ENCODE results near the gene MSN. TPM values are rescaled to one million over a fixed set of nuclear protein-coding genes. Genes with fewer than 3 reads are reported as not detected.

Gene MSN
- total and polyA plus RNA-seq, 10 of the 15 experiments (the other 5 are each of a cell fraction or from before 2014, with no cell fraction given), result 93.8 to 432 (median 270) TPM

GRCh38 chrX:65697915-65698796 lies 30.7 kb downstream of the MSN start (continued):
- TF ChIP-seq BACH1 (IDR thresholded peaks at IDR 0.05; ENCODE audit: borderline replicate concordance) (no peak), CREB1 (IDR thresholded peaks at IDR 0.05; ENCODE audit: low read depth) (0 out of 2 replicates have a peak, but pooled peaks have one; percentile 24)

DNA sequence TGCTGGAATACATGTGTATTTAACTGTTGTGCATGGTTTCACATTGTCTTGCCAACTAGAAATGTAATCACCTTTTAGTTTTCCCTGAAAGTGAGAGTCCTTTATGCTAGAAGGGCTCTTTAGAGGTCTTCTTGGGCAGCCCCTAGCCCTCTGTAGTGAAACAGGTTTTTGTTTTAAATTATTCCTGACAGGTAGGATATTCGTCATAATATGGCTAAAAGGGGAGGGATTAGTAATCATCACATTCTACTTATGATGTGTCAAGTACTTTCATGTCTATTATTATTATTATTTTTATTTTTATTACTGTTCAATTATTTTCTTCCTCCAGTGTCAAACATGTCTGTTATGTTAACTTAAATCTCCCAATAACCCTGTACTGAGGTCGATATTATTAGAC lies 35.5 kb downstream of the MSN start:
- 0 out of 2 replicates have a peak overlapping the region, but pooled peaks have one; percentile 7 for H3K4me2 ChIP-seq (ENCODE audit: control insufficient read depth, insufficient read depth)
- peak overlapping the region; percentile 61 for H3K27ac ChIP-seq (ENCODE audit: control insufficient read depth, insufficient read depth)
- no peaks in the 10 kb centered on the region for H3K27me3 ChIP-seq (replicated peaks in 1 of 2; ENCODE audit: control insufficient read depth in 2 of 2, insufficient read depth in 2 of 2, low read length in 1 of 2)
- no peak overlapping the region for H3K9ac ChIP-seq (ENCODE audit: control insufficient read depth, insufficient read depth, low read length)
- peaks cover 60% of the 10 kb centered on the region for H3K4me1 ChIP-seq (ENCODE audit: control insufficient read depth, insufficient read depth, low read length)
- H4K20me1 ChIP-seq (ENCODE audit: control insufficient read depth, insufficient read depth), result no peaks in the 10 kb centered on the region
- in situ Hi-C loops (cut with MboI), result no loop called here
- WGBS (ENCODE audit: insufficient coverage, insufficient replicate concordance, low lambda C conversion rate, missing lambda C conversion rate), result 4% methylated on average over 2 of the region's 2 CpGs
- H3K79me2 ChIP-seq (ENCODE audit: control insufficient read depth, insufficient read depth, low read length), result peaks cover 81% of the 10 kb centered on the region
- no peaks in the 10 kb centered on the region for H3K9me3 ChIP-seq (replicated peaks; ENCODE audit: control insufficient read depth, insufficient read depth, low read length)
- ATAC-seq, result peak; percentile 24
- BruUV-seq (replicated peaks), result no TSS peak
- CTCF ChIA-PET, result interaction anchor here (0.6 to 3.7 kb wide), 9 partner anchors 13 to 303 kb away, joined by 3 to 26 read pairs (median 4); partner anchors contain the start of gene MSN
- RAD21 ChIA-PET (ENCODE audit: unreplicated experiment), result interaction anchor here (1.5 to 5.1 kb wide), 4 partner anchors 14 to 106 kb away, joined by 7 to 15 read pairs (median 12); partner anchors contain the start of gene MSN
- H2AFZ ChIP-seq (ENCODE audit: control insufficient read depth, low read depth, low read length), result no peak overlapping the region
- SMC1A ChIA-PET (ENCODE audit: uncharacterized antibody, unreplicated experiment), result interaction anchor here (0.7 to 6.5 kb wide), 14 partner anchors 8 to 317 kb away, joined by 3 to 65 read pairs (median 4); no protein-coding TSS in a partner anchor
- POLR2A ChIA-PET, result interaction anchor here (1.0 kb wide), 2 partner anchors 34 to 36 kb away, joined by 3 read pairs; no protein-coding TSS in a partner anchor
- H3K36me3 ChIP-seq (ENCODE audit: control insufficient read depth in 2 of 2, insufficient read depth in 2 of 2, low read length in 1 of 2), result peaks cover 0 to 4% of the 10 kb centered on the region in 2 experiments; a peak in 3 of 4 replicates
- DNase-seq (ENCODE audit: low read depth, low spot score), result no peak
- no peak overlapping the region for H3K4me3 ChIP-seq
- intact Hi-C loops (cut with micrococcal nuclease; ENCODE audit: unreplicated experiment), result loop anchor here (5.0 kb wide), 1 partner anchor 36 kb away; the partner anchor contains the start of gene MSN
- no peak for FAIRE-seq
- no peak for TF ChIP-seq SMAD5 (IDR thresholded peaks at IDR 0.05; ENCODE audit: low read depth)
- TF ChIP-seq SMAD1 (IDR thresholded peaks at IDR 0.05; ENCODE audit: low read depth, partially characterized antibody), result no peak
- peak; percentile 76; the same call in 1 of the 2 replicates for TF ChIP-seq NFIC (IDR thresholded peaks at IDR 0.05; ENCODE audit: low read depth, low read length)
- TF ChIP-seq HCFC1 (IDR thresholded peaks at IDR 0.05; ENCODE audit: low read length), result no peak
- TF ChIP-seq FOXK2 (IDR thresholded peaks at IDR 0.05), result no peak
- no peak for TF ChIP-seq SIN3A (IDR thresholded peaks at IDR 0.05; ENCODE audit: low read depth, low read length)
- TF ChIP-seq, protein P1, sequence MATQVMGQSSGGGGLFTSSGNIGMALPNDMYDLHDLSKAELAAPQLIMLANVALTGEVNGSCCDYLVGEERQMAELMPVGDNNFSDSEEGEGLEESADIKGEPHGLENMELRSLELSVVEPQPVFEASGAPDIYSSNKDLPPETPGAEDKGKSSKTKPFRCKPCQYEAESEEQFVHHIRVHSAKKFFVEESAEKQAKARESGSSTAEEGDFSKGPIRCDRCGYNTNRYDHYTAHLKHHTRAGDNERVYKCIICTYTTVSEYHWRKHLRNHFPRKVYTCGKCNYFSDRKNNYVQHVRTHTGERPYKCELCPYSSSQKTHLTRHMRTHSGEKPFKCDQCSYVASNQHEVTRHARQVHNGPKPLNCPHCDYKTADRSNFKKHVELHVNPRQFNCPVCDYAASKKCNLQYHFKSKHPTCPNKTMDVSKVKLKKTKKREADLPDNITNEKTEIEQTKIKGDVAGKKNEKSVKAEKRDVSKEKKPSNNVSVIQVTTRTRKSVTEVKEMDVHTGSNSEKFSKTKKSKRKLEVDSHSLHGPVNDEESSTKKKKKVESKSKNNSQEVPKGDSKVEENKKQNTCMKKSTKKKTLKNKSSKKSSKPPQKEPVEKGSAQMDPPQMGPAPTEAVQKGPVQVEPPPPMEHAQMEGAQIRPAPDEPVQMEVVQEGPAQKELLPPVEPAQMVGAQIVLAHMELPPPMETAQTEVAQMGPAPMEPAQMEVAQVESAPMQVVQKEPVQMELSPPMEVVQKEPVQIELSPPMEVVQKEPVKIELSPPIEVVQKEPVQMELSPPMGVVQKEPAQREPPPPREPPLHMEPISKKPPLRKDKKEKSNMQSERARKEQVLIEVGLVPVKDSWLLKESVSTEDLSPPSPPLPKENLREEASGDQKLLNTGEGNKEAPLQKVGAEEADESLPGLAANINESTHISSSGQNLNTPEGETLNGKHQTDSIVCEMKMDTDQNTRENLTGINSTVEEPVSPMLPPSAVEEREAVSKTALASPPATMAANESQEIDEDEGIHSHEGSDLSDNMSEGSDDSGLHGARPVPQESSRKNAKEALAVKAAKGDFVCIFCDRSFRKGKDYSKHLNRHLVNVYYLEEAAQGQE (IDR thresholded peaks at IDR 0.05; ENCODE audit: low read depth, low read length), result no peak
- TF ChIP-seq RUNX3 (IDR thresholded peaks at IDR 0.05; ENCODE audit: low read length), result peak; percentile 29; the same call in 1 of the 2 replicates
- TF ChIP-seq ZSCAN29 (IDR thresholded peaks at IDR 0.05), result no peak
- peak; percentile 39; the same call in 1 of the 2 replicates for TF ChIP-seq FOXM1 (IDR thresholded peaks at IDR 0.05; ENCODE audit: low read depth, low read length)
- 0 out of 2 replicates have a peak, but pooled peaks have one; percentile 34 for TF ChIP-seq GABPA (IDR thresholded peaks at IDR 0.05; ENCODE audit: low read depth)
- no peak for TF ChIP-seq ATF7 (IDR thresholded peaks at IDR 0.05; ENCODE audit: low read depth)
- no peak for TF ChIP-seq MYB (IDR thresholded peaks at IDR 0.05; ENCODE audit: borderline replicate concordance, low read depth, low read length)
- TF ChIP-seq EZH2 (IDR thresholded peaks at IDR 0.05; ENCODE audit: borderline replicate concordance, control insufficient read depth, low read depth, low read length), result no peak
- TF ChIP-seq CEBPB (IDR thresholded peaks at IDR 0.05; ENCODE audit: borderline replicate concordance in 1 of 2, low read depth in 2 of 2, low read length in 2 of 2), result no peak
- TF ChIP-seq BRCA1 (IDR thresholded peaks at IDR 0.05; ENCODE audit: low read depth, low read length), result no peak
- TF ChIP-seq ZNF207 (IDR thresholded peaks at IDR 0.05; ENCODE audit: borderline replicate concordance), result no peak
- TF ChIP-seq NFYB (IDR thresholded peaks at IDR 0.05; ENCODE audit: insufficient read depth, low read depth, low read length), result no peak

Measured in GM12878 (cell line).